ENCODE results near the gene LRRN2.

The LRRN2 gene

DNA sequence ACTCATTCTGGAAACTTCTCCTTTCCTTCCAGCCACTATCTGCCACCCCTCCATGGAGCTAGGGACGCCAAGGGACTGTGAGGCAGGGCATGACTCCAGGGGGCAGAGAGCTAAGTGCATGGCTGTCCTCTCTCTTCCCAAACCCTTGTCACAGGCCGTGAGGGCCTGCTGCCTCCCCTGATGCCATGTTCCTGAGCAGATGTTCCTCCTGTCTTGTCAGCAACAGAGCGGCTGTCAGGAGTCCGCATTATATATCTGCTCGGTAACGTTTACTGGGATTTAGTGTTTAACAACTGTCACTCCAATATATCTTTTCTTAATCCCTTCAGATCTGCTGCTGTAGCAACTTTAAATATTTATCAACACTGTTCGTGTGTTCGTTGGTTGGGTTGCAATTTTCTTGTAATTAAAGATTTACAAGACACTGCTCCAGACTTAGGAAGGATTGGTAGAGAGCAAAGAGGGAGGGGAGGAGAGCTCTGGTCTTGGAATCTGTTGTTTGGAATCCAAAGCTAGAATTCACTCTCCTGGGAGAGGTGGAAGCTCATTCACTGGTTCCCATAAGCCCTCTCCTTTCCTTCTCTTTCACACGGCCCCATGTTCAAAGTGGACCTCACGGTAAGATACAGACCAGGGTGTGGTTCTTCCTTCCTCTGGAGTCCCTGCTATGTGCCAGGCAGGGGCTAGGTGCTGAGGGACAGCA lies 93.1 kb downstream of the LRRN2 start:
- no peak for DNase-seq

GRCh38 chr1:204591473-204592090 lies 94.0 kb downstream of the LRRN2 start:
- no peak for DNase-seq

GRCh38 chr1:204589409-204590038 lies 96.0 kb downstream of the LRRN2 start:
- DNase-seq: no peak

GRCh38 chr1:204588826-204589225 lies 96.7 kb downstream of the LRRN2 start:
- no peak for DNase-seq

DNA sequence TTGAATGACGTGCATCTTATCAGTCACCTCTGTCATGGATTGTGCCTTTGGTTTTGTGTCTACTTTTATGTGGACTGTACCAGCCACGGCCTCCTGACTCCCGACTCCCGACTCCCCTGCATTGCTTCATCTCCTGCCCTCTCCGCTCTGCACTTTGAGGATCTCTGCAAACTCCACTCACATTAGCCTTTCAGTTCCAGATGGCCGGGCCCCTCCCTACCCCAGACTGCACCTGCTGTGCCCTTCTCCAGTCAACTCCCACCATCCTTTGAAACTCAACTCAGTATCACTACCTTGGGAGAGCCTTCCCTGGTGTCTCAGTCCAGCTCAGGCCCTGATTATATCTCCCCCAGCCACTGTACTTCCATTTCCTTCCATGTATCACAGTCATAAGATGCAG lies 97.9 kb downstream of the LRRN2 start:
- DNase-seq: no peak

DNA sequence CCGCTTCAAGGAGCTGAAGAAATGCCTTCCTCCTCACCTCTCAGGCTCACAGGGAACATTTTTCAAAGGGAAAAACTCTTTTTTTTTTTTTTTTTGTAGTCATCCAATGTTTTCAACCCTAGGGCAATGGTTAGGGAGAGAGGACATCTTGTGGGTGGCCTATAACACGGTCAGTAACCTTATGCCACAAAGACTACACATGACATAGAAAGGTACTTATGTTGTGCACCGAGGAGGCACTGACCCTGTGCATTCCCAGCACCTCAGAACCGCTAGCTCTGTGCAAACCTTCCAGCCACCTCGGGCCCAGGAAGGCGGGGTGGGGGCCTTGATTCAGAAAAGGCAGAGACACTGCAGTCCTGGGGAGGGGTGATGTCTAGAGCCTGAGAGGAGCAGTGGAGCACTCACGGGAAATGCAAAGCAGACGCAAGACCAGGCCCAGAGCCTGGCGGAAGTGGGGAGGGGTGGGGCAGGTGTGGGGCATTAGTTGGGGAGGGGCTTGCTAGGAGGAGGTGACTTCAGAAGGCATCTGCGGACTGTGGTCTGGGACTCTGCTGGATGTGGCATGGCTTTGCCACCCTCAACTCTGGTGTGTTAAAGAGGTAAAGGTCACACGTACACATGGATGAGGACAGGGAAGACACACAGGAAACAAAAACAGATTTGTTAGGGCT lies 100.7 kb downstream of the LRRN2 start:
- peak; percentile 44 for DNase-seq

DNA sequence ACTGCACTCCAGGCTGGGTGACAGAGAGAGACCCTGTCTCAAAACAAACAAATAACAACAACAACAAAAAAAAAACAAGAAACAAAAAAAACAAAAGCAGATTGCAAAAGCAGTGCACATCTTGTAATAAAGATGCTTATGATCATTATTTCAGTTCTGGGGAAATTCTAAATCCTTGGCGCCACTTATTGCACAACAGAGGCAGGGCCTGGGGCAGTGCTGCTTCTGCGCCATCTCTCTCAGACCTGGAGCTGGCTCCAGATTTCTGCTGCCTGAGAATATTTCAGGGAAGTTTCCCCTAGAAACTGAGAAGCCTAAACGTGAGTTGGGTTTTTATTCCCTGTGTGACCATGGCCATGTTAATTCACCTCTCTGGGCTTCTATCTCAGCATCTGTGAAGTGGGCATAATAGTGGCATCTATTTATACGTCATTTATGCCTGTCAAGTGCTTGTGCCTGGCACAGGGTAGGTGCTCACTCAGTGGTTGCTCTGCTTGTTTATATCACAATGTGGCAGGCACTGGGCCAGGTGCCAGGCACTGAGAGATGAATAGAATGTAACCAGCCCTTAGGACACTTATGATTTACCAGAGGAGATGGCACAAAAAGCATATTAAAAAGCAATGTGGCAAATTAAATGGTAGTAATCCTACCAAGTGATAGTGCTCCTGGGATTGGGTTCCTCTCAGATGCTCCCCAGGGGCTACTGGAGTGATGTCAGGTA lies 101.5 kb downstream of the LRRN2 start:
- no peak for DNase-seq

GRCh38 chr1:204581759-204582158 lies 103.8 kb downstream of the LRRN2 start:
- no peak for DNase-seq

GRCh38 chr1:204580862-204581261 lies 104.7 kb downstream of the LRRN2 start:
- DNase-seq: no peak

DNA sequence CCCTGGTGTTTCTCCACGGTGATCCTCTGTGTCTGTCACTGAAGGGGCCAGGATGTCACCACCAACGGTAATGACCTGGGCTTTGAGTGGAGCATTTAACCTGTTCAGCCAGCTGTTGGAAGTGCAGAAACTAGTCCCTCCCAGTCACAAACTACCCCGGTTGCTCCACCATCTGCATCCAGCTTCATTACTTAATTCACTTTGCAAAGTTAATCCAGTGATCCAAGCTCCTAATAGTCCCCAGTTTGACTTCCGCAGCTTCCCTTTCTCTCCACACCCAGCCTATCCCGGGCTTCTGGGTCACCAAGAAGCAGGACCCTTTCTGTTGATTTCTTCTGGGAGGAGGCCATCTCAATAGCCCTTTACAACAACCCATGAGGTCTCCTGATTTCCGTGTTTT lies 105.9 kb downstream of the LRRN2 start:
- DNase-seq: no peak

DNA sequence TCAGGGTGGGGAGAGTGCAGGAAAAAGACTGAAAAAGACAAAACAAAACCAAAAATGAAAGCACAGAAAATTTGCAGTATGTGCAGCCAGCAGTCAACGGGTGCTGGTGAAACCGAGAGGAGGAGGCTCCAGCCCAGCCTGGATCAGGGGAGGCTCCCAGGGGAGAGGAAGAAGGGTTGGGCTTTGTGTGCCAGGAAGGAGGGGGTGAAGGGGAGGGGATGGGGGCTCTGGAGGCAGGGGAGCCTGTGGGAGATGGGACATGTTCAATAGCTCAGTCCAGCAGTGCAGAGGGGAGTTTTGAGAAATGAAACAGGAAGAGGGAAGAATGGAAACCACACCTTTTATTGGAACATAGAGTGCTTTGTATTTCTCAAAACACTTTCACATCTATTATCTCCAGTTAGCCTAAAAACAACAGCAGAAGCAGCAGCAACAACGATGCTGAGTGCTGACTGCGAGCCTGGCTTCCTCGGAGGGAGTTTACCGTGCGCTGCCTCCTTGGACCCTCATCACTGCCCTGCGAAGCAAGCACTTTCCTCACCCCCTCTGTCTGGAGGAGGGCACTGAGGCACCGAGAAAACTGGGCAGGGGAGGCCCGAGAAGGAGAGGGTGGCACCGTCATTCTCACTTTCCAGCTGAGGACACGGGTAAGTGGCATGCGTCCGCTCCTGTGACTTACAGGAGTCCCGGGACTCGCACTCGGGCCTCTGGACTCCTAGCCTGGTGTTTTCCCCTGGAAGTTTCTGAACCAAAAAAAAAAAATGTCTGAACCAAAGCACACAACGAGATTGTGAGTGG lies 106.5 kb downstream of the LRRN2 start:
- DNase-seq: peak; percentile 19

DNA sequence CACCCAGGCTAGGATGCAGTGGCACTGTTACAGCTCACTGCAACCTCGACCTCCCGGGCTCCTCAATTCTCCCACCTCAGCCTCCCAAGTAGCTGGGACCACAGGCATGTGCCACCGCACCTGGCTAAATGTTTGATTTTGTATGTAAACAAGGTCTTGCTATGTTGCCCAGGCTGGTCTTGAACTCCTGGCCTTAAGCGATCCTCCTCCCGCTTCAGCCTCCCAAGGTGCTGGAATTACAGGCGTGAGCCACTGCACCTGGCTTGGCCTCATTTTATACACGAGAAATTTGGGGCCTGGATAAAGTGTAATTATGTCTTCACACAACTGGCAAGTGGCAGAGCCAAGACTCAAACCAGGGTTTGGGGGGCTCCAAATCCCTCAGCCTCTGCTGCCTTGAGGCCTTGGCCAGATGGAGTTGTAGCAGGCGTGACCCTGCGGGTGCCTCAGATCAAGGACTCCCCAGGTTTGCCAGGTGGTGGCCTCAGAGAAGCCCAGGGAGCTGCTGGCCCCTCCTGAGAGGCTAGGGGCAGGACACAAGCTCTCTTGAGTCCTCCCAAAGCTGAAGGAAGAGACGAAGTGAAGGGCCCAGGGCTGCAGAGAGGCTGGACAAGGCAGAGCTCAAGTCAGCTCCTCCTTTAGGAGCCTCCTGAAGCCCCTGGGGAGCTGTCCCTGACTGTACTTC lies 107.6 kb downstream of the LRRN2 start:
- no peak for DNase-seq

GRCh38 chr1:204576422-204576821 lies 109.1 kb downstream of the LRRN2 start:
- DNase-seq: no peak

DNA sequence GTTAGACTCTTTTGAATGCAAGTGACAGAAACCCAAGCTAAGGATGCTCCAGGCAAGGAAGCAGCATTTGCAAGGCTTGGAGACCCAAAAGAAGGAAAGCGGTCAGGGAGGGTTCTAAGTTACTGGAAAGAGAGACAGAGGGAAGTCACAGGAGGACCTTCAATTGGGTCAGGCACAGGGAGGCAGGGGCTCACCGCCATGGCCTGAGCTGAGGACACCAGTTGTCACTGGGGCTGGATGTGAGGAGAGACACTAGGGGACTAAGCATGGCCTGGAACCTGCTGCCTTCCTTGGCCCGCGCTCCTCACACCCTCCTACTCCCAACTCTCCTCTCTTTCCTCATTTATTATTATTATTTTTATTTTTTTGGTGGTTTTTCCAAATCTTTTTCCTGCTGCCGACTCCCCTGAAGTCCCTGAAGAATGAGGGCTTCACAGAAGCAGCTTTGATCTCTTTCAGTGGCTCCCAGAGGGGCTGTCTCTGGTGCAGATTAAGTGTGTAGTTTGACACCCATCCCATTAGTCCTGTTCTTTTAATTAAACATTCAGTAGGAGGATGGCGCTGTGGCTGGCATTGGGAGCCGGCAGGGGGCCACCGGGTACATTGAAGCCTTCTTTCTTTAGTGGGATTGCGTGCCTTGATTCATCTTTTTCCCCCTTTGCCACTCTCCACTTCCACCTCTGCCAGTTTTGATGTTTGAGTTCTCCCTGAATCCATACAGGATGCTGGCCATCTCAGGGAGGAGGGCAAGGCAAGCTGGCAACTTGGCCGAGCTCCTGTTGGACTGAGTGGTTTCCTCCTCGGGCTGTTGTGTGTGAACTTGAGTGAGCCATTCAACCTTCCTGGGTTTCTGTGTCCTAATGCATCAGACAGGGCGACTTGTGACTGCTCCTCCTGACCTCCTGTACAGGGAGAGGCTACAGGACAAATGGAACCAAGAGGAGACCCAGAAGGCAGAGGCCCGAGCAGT lies 110.0 kb downstream of the LRRN2 start:
- DNase-seq: no peak

DNA sequence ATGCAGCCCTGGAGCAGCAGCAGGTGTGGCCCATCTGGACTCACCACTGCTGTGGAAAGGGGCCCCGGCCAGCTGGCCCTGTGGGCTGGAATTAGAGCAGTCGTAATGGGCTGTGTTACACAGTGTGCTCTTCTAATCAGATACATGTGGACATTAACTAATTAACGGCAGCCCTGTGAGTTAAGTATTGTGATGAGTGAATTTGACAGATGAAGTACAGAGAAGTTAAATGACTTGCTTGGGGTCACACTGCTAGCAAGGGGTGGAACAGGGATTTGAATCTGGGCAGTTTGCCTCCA lies 110.7 kb downstream of the LRRN2 start:
- no peak for DNase-seq

- no peak for DNase-seq
Observed at GRCh38 chr1:204574016-204574864, 111.3 kb downstream of the LRRN2 start.

- no peak for DNase-seq
Observed at GRCh38 chr1:204572923-204573922, 112.3 kb downstream of the LRRN2 start.

- no peak for DNase-seq
Observed at GRCh38 chr1:204571631-204572030, 113.9 kb downstream of the LRRN2 start.
